Activated CD4-positive, CD25-positive, alpha-beta regulatory T cell treated with anti-CD3 and anti-CD28 coated beads, Interleukin-2, amount 50 U/mL, for 16 hours (primary cell): ENCODE results near the gene PKN1.

ENCODE experiments used
- DNase-seq: peaks from one replicate; pipeline ENCODE4 v3.0.0-alpha.2; 2020; ENCODE audit warnings: low read depth, low spot score

PKN1 gene

DNA sequence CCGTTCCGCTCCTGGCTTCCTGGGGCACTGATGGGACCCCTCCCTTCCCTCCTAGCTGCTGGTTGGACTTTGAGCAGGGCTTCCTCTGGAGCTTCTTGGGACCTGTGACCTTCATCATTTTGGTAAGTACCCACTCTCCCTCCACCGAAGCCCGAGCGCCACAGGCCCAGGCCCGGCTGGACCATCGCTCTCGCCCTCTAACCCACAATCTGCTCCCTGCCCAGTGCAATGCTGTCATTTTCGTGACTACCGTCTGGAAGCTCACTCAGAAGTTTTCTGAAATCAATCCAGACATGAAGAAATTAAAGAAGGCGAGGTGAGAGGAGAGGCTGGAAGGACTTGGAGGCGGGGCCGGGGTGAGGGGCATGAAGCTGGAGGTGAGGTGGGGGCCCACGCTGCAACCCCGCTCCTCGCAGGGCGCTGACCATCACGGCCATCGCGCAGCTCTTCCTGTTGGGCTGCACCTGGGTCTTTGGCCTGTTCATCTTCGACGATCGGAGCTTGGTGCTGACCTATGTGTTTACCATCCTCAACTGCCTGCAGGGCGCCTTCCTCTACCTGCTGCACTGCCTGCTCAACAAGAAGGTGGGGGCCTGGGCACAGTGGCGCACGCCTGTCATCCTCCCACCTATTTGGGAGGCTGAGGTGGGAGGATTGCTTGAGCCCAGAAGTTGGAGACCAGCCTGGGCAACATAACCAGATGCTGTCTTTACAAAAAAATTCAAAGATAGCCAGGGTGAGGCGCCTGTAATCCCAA, 26.3 kb upstream of the PKN1 start:
- no peak for DNase-seq

DNA sequence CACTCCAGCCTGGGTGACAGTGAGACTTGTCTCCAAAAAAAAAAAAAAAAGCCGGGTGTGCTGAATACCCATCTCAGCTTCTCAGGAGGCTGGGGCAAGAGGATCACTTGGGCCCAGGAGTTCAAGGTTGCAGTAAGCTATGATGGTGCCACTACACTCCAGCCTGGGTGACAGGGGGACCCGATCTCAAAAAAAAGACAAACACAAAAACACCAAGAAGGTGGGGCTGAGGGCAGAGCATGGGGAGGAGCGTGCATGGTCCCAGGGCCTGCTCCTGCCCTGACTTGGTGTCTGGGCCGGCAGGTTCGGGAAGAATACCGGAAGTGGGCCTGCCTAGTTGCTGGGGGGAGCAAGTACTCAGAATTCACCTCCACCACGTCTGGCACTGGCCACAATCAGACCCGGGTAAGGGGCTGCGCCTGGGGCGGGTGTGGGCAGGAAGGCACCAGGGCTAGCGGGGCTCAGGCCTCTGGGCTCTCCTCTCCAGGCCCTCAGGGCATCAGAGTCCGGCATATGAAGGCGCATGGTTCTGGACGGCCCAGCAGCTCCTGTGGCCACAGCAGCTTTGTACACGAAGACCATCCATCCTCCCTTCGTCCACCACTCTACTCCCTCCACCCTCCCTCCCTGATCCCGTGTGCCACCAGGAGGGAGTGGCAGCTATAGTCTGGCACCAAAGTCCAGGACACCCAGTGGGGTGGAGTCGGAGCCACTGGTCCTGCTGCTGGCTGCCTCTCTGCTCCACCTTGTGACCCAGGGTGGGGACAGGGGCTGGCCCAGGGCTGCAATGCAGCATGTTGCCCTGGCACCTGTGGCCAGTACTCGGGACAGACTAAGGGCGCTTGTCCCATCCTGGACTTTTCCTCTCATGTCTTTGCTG, 25.3 kb upstream of the PKN1 start:
- no peak for DNase-seq

DNA sequence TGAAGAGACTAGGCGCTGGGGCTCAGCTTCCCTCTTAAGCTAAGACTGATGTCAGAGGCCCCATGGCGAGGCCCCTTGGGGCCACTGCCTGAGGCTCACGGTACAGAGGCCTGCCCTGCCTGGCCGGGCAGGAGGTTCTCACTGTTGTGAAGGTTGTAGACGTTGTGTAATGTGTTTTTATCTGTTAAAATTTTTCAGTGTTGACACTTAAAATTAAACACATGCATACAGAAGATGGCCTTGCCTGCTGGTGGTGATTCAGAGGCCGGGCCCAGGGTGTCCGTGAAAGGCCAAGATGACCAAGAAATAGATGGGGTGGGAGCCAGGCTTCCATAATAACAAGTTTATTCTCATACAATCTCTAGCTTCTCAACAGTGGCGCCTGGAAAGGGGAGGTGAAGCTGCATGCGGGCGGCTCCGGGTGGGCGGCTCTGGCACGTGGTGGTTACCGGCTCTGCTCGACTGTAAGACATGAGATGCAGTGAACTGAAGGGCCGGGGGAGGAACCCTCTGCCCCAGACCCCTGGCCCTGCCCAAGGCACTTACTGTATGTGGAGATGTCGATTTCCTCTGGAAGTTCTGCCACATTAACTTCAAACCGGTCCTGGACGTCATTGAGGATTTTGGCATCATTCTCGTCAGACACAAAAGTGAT, 24.5 kb upstream of the PKN1 start:
- no peak for DNase-seq

DNA sequence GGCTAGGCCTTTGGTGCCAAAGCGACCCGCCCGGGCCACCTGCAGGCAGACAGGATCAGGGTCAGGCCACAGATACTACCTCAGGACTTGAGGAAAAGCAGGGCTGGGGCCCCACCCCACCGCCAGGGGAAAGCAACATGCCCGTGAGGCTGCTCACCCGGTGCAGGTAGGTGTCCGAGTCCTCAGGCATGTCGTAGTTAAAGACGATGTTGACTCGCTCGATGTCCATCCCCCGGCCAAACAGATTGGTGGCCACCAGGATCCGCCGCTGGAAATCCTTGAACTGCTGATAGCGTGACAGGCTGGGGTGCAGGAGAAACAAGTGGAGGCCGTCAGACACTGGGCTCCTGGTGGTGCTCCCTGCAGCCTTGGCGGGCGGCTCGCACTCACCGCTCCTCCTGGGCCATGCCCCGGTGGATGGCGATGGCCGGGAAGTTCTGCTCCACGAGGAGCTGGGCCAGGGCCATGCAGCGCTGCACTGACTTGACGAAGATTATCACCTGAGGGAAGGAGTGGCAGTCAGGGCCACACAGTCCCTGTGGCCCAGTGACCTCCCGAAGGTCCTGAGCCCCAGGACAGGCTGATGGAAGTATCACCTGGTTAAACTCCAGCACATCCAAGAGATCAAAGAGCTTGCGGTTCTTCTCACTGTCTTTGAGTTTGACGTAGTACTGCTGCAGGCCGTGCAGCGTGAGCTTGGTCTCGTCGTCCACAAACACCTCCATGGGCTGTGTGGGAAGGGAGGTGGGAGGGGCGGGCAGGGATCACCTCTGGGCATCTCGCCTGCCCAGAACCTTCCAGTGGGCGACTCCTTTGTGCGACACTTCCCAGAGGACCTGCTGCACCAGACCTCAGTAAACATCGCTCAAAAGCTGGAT, 23.7 kb upstream of the PKN1 start:
- no peak for DNase-seq

DNA sequence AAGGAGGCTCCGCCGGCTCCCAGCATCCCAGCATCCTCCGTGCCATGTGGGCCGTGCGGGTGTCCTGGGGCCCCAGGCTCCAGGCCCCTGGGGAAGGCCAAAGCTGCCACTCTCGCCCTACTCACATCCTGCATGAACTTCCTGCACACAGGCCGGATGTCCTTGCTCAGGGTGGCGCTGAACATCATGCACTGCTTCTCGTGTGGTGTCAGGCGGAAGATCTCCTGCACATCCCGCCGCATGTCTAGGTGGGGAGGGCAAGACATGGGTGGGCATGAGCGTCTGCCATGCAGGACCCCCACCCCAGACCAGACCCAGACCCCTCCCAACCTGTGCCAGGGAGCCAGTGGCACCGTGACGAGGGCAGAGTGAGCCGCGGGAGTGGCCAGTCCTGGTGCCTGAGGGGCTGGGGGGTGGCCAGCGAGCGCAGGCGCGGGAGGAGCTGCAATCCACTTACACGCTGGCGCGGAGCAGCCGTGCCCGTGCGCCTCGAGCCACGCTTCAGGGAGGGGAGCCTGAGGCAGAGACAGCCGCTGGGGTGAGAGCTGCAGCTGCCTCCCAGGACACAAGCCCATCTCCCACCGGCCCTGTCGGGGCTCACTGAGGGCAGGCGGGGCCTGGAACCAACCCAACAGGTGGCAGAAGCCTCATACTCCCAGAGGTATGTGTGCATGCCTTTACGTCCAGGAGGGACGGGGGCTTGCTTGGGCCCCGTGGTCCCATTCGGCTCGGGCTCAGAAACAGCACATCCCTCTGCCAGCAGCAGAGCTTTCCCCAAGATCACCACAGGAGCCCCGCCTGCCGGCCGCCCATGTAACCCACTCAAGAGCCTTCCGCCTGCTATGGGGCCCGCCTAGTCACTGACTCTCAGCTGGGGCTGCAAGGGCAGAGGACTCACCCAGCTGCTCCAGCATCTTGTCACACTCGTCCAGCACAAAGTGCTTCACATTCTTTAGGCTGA, 22.7 kb upstream of the PKN1 start:
- no peak for DNase-seq

DNA sequence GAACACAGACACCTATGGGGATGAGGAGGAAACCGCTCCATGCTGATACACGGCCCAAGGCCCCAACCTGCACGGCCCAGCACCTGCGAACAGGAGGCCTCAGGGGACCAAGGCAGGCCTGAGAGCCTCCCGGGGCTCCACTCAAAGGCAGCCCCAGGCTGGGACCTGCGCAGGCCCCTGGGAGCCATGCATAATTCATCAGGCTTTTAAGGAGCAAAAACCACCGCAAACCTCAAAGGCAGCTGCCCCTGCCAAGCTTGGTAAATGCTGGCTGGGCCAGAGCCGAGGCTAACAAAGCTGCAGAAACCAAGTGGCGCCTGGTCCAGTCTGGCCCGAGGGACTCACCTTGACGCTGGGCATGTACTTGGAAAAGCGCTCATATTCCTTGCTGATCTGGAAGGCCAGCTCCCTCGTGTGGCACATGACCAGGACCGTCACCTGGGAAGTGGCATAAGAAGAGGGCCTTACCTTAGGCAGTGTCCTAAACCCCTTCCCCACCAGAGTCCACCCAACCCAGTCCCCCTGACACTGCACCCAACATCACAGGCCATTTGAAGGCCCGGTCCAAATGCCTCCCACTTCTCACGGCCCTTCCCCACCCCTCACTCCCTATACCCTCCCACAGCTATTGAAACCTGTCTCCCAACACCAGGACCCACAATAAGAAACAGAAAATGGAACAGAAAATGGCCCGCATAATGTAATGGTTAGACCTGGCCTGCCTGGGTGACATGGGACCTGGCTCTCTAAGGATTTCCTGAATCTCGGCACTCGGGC, 21.8 kb upstream of the PKN1 start:
- DNase-seq, result no peak

DNA sequence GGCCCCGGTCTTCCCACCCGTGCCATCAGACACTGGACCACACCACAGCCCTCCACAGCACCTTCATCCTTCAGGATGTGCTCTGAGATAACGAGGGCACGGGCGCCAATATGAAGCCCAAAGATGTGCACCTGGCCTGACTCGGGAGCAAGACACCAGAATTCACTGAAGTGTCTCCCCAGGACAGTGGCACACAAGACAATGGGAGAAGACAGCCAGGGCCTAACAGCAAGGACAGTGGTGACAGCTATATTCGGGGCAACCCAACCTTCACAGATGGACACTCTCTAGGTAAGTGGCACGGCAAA, 21.2 kb upstream of the PKN1 start:
- no peak for DNase-seq

DNA sequence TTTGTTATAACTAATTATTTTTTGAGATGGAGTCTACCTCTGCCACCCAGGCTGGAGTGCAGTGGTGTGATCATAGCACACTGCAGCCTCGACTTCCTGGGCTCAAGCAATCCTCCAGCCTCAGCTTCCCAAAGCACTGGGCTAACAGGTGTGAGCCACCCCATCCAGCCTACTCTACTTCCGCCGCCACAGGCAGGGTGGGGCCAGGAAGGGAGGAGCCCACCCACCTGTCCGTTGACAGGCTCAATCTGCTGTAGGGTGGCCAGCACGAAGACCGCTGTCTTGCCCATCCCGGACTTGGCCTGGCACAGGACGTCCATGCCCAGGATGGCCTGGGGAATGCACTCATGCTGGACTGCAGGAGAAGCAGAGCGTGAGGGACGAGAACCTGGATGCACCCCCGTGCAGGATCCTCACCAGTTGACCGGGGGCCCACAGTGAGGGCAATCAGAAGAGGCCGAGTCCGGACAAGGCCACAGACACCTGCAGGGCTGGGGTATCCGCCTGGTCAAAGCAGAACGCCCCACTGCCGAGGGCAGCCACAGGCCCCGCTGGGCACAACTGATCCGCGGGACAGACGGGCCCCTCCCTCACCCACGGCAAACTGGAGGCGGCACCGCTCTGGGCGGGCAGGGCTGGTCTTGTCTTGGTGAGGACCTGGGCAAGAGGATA, 20.6 kb upstream of the PKN1 start:
- no peak for DNase-seq

DNA sequence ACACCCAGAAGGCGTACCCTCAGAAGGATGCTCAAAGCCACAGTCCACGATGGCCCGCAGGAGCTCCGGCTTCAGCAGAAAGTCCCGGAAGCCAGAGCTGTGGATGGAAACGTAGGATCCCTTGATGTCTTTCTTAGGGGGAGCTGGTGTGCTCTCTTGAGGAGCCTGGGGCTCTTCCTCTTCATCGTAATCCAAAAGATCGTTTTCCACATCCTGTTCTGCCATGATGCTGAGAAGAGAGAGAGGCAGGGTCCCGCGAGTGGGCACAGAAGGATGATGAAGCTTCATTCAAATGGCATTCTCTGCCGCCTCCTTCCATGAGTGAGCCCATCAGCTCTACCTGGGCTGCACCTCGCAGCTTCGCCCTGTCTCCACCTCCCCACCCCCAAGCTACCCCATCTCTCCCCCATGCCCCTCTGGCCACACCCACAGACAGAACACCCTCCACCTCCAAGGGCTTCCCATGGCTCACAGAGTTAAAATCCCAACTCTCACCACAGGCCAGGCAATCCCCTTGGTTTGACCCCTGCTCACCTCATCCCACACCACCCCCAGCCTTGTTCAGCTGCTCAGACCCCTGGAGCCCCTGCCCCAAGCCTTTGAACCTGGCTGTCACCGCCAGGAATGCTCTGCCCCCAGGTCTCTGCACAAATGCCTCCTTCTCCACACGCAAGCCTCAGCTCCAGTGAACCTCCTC, 20.0 kb upstream of the PKN1 start:
- no peak for DNase-seq

DNA sequence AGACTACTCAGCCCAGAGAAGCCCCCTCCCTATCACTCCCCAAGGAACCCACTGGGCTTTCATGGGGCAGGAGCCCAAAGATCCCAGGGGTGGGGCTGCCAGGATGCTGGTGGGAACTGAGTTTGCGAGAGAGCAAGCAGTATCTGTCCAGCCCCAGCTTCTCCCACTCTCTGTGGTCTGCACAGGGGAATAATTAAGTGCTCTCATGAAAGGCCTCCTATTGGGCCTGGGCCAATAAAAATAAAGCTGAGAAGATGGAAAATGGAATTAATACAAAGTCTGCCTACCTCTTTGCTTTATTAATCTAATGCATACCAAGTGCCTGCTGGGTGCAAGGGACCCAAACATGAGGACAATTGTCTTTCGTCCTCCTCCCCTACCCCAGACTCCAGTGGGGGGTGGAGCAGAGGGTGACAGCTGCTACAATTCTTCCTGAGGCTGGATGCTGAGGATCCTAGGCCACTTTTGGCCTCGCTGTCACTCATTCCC, 19.4 kb upstream of the PKN1 start:
- no peak for DNase-seq

DNA sequence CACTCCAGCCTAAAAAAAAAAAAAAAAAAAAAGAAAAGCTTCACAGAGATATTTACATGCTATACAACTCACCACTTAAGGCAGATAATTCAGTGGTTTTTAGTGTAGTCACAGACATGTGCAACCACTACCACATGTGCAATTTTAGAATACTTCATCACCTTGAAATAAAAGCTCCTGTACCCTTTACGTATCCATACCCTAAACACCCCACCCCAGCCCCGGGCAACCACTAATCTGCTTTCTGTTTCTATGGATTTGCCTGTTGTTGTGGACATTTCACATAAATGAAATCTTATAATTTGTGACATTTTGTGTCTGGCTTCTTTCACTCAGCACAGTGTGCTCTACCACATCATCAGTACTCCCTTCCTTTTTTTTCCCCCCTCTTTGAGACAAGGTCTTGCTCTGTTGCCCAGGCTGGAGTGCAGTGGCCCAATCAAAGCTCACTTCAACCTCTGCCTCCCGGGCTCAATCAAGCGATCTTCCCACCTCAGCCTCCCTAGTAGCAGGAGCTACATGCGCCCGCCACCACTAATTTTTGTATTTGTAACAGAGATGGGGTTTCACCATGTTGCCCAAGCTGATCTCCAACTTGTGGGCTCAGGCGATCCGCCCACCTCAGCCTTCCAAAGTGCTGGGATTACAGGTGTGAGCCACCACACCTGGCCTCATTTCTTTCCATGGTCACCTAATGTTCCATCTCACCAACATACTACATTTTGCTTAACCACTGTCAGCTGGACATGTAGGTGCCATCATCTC, 18.0 kb upstream of the PKN1 start:
- no peak for DNase-seq

DNA sequence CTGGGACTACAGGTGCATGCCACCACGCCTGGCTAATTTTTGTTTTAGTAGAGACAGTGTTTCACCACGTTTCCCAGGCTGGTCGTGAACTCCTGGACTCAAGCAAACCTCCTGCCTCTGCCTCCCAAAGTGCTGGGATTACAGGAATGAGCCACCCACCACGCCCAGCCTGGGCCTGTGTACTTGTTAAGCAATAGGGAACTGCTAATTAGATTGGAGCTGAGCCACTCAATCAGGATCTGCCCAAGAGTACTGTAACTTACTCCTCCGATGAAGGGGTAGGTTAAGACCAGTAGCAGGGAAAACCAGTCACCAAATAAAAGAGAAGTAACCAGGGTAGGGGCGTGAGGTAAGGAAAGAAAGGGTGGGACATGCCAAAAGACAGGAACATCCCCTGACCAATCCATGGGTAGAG, 16.3 kb upstream of the PKN1 start:
- DNase-seq, result no peak

DNA sequence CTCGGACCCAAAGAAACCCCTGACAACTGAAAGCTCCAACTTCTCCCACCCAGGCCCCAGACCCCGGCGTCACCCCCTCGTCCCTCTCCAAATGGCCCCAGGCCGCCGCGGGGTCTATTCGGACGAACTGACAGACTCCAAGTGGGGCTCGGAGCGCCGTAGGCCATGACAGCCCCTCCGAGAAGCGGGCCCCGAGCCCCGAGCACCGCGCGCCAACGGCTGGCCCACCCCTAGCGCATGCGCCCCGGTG, 14.3 kb upstream of the PKN1 start:
- DNase-seq, result peak; percentile 70

DNA sequence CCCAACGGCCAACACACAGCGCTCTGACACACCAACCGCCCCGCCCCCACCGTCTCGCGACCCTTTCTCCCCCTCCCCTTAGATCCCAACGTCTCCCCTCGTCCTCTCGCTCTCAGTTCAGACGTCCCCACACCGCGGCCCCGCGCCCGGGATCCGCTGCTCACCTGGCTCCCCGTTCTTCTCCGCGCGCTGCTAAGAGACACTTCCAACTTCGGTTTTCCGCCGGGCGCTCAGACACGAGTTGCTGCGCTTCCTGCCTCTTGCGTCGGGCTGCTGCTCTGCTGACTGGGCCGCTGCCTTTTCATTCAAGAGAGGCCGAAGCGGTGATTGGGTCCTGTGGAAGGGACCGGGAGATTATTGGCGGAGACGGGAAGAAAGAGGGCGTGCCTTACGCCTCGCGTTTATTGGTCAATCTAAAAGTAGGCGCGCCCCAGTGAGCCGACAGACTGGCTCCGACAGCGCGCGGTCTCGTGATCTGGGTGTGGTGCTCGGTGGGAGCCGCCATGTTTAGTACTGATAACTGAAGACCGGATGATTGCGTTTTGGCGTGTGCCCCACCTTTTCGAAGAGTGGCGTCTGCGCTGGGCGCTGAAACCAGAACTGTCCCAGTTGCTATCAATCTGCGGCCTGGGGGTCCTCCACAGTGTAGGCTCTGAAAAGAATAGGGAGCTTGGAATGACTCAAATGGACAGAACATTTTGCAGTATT, 13.8 kb upstream of the PKN1 start, which contains the start of gene DDX39A:
Gene DDX39A, minus strand, starts transcription at position 236 of the 708 bp plus-strand sequence. CDS start 6,121 bp downstream, outside the sequence.
- peak; percentile 97 for DNase-seq

DNA sequence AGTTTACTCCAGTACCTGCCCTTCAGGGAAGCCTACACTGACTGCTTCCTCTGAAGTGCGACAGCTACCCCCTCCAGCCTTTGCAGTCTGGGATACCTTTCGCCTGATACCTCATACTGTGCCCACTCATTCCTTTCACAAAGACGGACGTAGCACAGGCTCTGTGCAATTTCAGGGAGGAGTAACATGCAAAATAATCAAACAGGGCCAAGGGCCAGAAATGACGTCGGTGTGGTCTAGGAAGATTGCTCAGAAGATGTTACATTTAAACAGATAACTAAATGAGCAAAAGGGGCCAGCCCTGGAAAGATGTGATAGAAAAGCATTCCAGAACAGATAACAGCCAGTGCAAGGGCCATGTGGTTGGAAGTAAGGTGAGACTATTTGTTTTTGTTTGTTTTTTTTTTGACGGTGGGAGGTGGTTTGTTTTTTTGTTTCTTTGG, 7.4 kb upstream of the PKN1 start:
- DNase-seq, result no peak

DNA sequence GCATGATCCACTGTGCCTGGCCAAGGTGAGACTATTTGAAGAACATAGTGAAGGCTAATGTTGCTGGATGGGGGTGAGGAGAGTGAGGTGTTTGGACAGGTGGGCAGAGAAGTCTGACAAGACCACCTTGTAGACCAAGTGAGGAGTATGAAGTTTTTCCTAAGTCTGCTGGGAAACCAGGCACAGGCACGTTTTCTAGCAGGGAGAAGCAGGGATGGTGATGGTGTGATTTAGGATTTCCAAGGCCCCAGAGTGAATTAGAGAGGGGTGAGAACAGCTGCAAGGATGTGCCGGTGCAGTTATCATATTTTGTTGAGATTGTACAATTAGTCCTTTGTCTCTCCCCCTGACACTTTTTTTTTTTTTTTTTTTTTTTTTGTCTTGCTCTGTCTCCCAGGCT, 5.6 kb upstream of the PKN1 start:
- no peak for DNase-seq

DNA sequence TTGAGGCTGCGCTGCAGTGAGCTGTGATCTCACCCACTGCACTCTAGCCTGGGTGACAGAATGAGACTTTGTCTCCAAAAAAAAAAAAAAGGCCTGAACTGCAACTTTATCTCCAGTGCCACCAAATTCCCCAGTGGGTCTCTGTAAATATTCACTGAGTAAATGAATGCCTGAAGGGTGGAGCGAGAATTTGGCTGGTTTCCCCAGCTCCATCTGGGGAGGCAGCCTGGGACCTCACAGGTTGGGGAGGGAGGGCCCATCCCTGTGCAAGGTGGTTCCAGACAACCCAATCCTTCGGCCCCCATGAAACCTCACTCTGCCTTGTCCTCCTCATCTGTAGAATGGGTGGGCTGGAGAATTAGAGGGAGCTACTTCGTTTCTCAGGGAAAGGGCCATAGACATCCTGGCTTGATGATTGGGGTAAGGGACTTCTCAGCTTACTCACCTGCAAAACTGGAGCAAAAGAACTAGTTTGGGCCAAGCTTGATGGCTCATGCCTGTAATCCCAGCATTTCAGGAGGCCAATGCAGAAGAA, 4.2 kb upstream of the PKN1 start:
- no peak for DNase-seq
